ENCODE results near the gene DPYSL5.

The DPYSL5 gene

GRCh38 chr2:26934985-26935384 lies 87.1 kb downstream of the DPYSL5 start:
- no peak overlapping the region for H3K4me3 ChIP-seq (ENCODE audit: low read length, poor library complexity, severe bottlenecking)
- no peaks in the 10 kb centered on the region for H3K79me2 ChIP-seq (ENCODE audit: insufficient read depth, low read length)
- H3F3A ChIP-seq (ENCODE audit: low read depth), result no peaks in the 10 kb centered on the region
- no peaks in the 10 kb centered on the region for H4K20me1 ChIP-seq (ENCODE audit: insufficient read depth, low read length, poor library complexity, severe bottlenecking)
- no peaks in the 10 kb centered on the region for H3K4me1 ChIP-seq (ENCODE audit: insufficient read depth, low read length, poor library complexity, severe bottlenecking)
- no peak overlapping the region for H2AFZ ChIP-seq (ENCODE audit: low read length)
- H3K27me3 ChIP-seq (ENCODE audit: insufficient read depth, low read length, poor library complexity, severe bottlenecking), result no peaks in the 10 kb centered on the region
- H3K4me2 ChIP-seq (ENCODE audit: low read depth, low read length, poor library complexity, severe bottlenecking), result no peak overlapping the region
- TF ChIP-seq CTCF (conservative IDR thresholded peaks at IDR 0.05; ENCODE audit: low read length) (no peak), EZH2phosphoT487 (IDR thresholded peaks at IDR 0.05; ENCODE audit: borderline replicate concordance) (no peak)
- no peaks in the 10 kb centered on the region for H3K9me3 ChIP-seq (ENCODE audit: insufficient read depth, low read depth, low read length)
- no peaks in the 10 kb centered on the region for H3K36me3 ChIP-seq (ENCODE audit: insufficient read depth, low read length)
- H3K9ac ChIP-seq (ENCODE audit: low read depth, low read length, poor library complexity, severe bottlenecking), result no peak overlapping the region
- no peaks in the 10 kb centered on the region for H3K9me2 ChIP-seq (replicated peaks; ENCODE audit: low read depth, low read length)

- no peaks in the 10 kb centered on the region for H3F3A ChIP-seq (ENCODE audit: low read depth)
- no peak overlapping the region for H3K9ac ChIP-seq (ENCODE audit: low read depth, low read length, poor library complexity, severe bottlenecking)
- no peaks in the 10 kb centered on the region for H3K9me2 ChIP-seq (replicated peaks; ENCODE audit: low read depth, low read length)
- H3K27me3 ChIP-seq (ENCODE audit: insufficient read depth, low read length, poor library complexity, severe bottlenecking), result no peaks in the 10 kb centered on the region
- H4K20me1 ChIP-seq (ENCODE audit: insufficient read depth, low read length, poor library complexity, severe bottlenecking), result no peaks in the 10 kb centered on the region
- no peak overlapping the region for H2AFZ ChIP-seq (ENCODE audit: low read length)
- no peaks in the 10 kb centered on the region for H3K36me3 ChIP-seq (ENCODE audit: insufficient read depth, low read length)
- H3K4me2 ChIP-seq (ENCODE audit: low read depth, low read length, poor library complexity, severe bottlenecking), result no peak overlapping the region
- H3K4me3 ChIP-seq (ENCODE audit: low read length, poor library complexity, severe bottlenecking), result no peak overlapping the region
- TF ChIP-seq EZH2phosphoT487 (IDR thresholded peaks at IDR 0.05; ENCODE audit: borderline replicate concordance) (no peak), CTCF (conservative IDR thresholded peaks at IDR 0.05; ENCODE audit: low read length) (no peak)
- no peaks in the 10 kb centered on the region for H3K79me2 ChIP-seq (ENCODE audit: insufficient read depth, low read length)
- H3K9me3 ChIP-seq (ENCODE audit: insufficient read depth, low read depth, low read length), result no peaks in the 10 kb centered on the region
- H3K4me1 ChIP-seq (ENCODE audit: insufficient read depth, low read length, poor library complexity, severe bottlenecking), result no peaks in the 10 kb centered on the region
Observed at GRCh38 chr2:26936855-26937254, 88.9 kb downstream of the DPYSL5 start.

GRCh38 chr2:26938399-26939118 lies 90.6 kb downstream of the DPYSL5 start:
- TF ChIP-seq CTCF (conservative IDR thresholded peaks at IDR 0.05; ENCODE audit: low read length) (no peak), EZH2phosphoT487 (IDR thresholded peaks at IDR 0.05; ENCODE audit: borderline replicate concordance) (no peak)
- Histone ChIP-seq H3F3A (ENCODE audit: low read depth) (no peaks in the 10 kb centered on the region), H3K9me2 (replicated peaks; ENCODE audit: low read depth, low read length) (no peaks in the 10 kb centered on the region), H3K27me3 (ENCODE audit: insufficient read depth, low read length, poor library complexity, severe bottlenecking) (no peaks in the 10 kb centered on the region), H3K4me2 (ENCODE audit: low read depth, low read length, poor library complexity, severe bottlenecking) (no peak overlapping the region), H3K36me3 (ENCODE audit: insufficient read depth, low read length) (no peaks in the 10 kb centered on the region), H2AFZ (ENCODE audit: low read length) (no peak overlapping the region), H3K4me3 (ENCODE audit: low read length, poor library complexity, severe bottlenecking) (no peak overlapping the region), H3K9ac (ENCODE audit: low read depth, low read length, poor library complexity, severe bottlenecking) (no peak overlapping the region), H3K4me1 (ENCODE audit: insufficient read depth, low read length, poor library complexity, severe bottlenecking) (no peaks in the 10 kb centered on the region), H4K20me1 (ENCODE audit: insufficient read depth, low read length, poor library complexity, severe bottlenecking) (no peaks in the 10 kb centered on the region), H3K9me3 (ENCODE audit: insufficient read depth, low read depth, low read length) (no peaks in the 10 kb centered on the region), H3K79me2 (ENCODE audit: insufficient read depth, low read length) (no peaks in the 10 kb centered on the region)
